ENCODE measurements around the gene ACSL3.

DNA sequence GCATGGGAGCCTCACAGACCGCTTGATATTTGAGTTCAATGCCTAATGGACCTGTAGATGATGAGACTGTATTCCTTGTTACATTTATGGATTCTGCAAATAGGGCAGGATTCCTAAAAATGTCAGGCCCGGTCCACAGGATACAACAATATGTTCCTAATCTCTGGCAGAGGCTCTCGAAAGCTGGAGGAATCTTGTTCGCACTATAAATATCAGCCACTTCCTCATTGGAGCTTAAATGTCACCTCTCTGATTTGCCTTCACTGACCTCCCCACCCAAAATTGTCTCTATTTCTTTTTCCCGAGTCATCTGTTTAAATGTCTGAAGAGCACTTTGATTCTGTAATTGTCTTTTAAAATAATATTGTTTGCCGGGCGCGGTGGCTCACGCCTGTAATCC lies 12.0 kb upstream of the ACSL3 start:
- TF ChIP-seq EZH2 (IDR thresholded peaks at IDR 0.05; ENCODE audit: borderline replicate concordance, insufficient read depth, low read length, poor library complexity, severe bottlenecking) (no peak), POLR2AphosphoS5 (IDR thresholded peaks at IDR 0.05) (no peak), CTCF (IDR thresholded peaks at IDR 0.05; ENCODE audit: poor library complexity, severe bottlenecking) (no peak), EP300 (conservative IDR thresholded peaks at IDR 0.05; ENCODE audit: poor library complexity, severe bottlenecking) (no peak), TAF1 (IDR thresholded peaks at IDR 0.05; ENCODE audit: low read depth) (no peak), RAD21 (conservative IDR thresholded peaks at IDR 0.05) (no peak), SMC3 (conservative IDR thresholded peaks at IDR 0.05; ENCODE audit: poor library complexity) (no peak)

Data from neural cell (in vitro differentiated cells).